Thyroid gland (tissue), 4 donors: ENCODE results near the gene LRMDA. TPM values are rescaled to one million over a fixed set of nuclear protein-coding genes. Genes with fewer than 3 reads are reported as not detected.

ENCODE experiments used
- DNase-seq, 2 donors: peaks; one replicate each; pipeline ENCODE4 v3.0.0-alpha.2; 2019
- H3K27ac ChIP-seq, 3 donors: fragments of 200-600 bp; sonication (generic); 1 replicate in 2 of 3; 2 replicates in 1 of 3; pipeline ENCODE4 v1.5.1; 2016 to 2019; ENCODE audit warnings: mild to moderate bottlenecking in 1 of 3, moderate library complexity in 1 of 3
- H3K27me3 ChIP-seq: fragments of 200-600 bp; sonication (generic); one replicate; pipeline ENCODE4 v1.5.1; 2019
- H3K36me3 ChIP-seq, 2 donors: fragments of 200-600 bp; sonication (generic); one replicate each; pipeline ENCODE4 v1.5.1; 2016 to 2019
- H3K4me1 ChIP-seq, 2 donors: fragments of 200-600 bp; sonication (generic); one replicate each; pipeline ENCODE4 v1.5.1; 2017 to 2019
- H3K4me3 ChIP-seq, 3 donors: fragments of 200-600 bp; sonication (generic); replicated peaks in 1 of 3; 1 replicate in 2 of 3; 2 replicates in 1 of 3; pipeline ENCODE4 v1.5.1; 2016; ENCODE audit warnings: mild to moderate bottlenecking in 1 of 3
- H3K9me3 ChIP-seq: fragments of 200-600 bp; sonication (generic); one replicate; pipeline ENCODE4 v1.5.1; 2017
- POLR2A ChIP-seq, 2 donors: fragments of 450-650 bp; IDR thresholded peaks; one replicate each; pipeline ENCODE4 v1.6.1; 2017; ENCODE audit warnings: antibody characterized with exemption in 2 of 2, mild to moderate bottlenecking in 2 of 2, moderate library complexity in 1 of 2
- WGBS, 2 donors: methylation state at CpG; one replicate each; pipeline ENCODE4 v1.1.5; 2017; 5-methylcytosine and 5-hydroxymethylcytosine counted together
- intact Hi-C: fragments of 100-400 bp; cut with DNase I; formaldehyde crosslinking; loops from one replicate; pipeline ENCODE4 v1.15.1; 2023
- total RNA-seq, 4 donors: library from RNA; depleted of rRNA; stranded (reverse); fragments of >200 nt; gene quantifications; one replicate each; pipeline ENCODE4 v1.2.3, GENCODE V29; 2016
- TF ChIP-seq, protein P1 (sequence below), 6 experiments: fragments of 200-600 bp in 3 of 6; fragments of 450-650 bp in 3 of 6; sonication (generic) in 3 of 6; IDR thresholded peaks; one replicate each; pipeline ENCODE4 v1.5.1; 2016 to 2019; ENCODE audit warnings: antibody characterized with exemption in 6 of 6, mild to moderate bottlenecking in 2 of 6, inconsistent platforms in 1 of 6, moderate library complexity in 1 of 6

The LRMDA gene
- total RNA-seq, 4 donors from 2014 or later, result 16.5 to 31.7 (median 23.2) TPM

DNA sequence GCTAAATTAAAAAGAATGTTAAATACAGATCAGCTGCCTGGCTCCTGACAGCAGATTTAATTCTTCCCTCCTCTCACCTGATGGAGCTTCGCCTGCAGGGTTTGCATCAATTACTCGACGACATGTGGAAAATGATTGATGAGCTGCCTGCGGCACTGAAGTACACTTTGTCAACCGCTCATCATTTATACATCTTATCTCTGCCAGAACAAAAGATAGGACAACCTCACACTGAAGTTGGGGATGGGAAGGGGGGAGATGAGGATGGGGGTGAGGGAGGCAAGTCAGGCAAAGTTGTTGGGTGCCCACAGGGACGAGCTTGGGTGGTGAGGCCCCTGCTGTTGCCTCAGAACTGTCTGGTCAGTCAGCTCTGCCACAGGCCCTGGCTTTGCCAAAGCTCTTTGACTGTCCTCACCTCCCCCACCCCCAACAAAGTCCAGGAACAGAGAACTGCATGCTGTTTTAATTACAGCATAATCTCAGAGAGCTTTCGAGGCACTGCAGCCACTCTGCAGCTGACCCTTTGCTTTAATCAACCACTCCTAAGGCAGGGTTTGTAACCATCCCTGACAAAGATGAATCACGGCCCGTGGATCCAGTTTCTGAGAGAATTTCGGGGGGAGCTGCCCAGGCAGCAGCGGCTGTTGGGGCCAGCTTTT, 702.3 kb downstream of the LRMDA start:
- WGBS, 2 donors, result 84 to 88% methylated on average over 11 of the region's 11 CpGs

DNA sequence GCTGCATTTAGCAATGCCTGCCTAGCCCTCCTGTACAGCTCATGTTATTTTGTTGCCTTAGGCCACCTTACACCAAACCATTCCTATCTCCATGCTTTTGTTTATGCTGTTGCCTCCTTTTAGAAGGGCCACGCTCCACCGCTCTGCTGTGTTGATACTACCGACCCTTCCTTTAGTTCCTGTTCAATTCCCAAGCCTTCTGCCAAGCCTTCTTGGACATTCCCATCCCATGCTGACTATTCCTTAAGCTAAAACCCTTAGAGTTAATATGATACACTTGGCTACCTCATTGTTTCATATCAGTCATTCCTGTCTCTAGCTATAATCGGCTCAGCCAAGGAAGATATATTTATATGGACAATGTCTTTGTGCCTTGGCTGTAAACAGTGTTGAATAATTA, 705.5 kb downstream of the LRMDA start:
- peak in 1 of 2 donors; percentile 21 for DNase-seq
- 65 to 70% methylated on average over 4 of the region's 4 CpGs for WGBS, 2 donors
- H3K36me3 ChIP-seq, result no peaks in the 10 kb centered on the region
- no peak overlapping the region for H3K4me3 ChIP-seq
- TF ChIP-seq, protein P1, sequence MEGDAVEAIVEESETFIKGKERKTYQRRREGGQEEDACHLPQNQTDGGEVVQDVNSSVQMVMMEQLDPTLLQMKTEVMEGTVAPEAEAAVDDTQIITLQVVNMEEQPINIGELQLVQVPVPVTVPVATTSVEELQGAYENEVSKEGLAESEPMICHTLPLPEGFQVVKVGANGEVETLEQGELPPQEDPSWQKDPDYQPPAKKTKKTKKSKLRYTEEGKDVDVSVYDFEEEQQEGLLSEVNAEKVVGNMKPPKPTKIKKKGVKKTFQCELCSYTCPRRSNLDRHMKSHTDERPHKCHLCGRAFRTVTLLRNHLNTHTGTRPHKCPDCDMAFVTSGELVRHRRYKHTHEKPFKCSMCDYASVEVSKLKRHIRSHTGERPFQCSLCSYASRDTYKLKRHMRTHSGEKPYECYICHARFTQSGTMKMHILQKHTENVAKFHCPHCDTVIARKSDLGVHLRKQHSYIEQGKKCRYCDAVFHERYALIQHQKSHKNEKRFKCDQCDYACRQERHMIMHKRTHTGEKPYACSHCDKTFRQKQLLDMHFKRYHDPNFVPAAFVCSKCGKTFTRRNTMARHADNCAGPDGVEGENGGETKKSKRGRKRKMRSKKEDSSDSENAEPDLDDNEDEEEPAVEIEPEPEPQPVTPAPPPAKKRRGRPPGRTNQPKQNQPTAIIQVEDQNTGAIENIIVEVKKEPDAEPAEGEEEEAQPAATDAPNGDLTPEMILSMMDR (IDR thresholded peaks at IDR 0.05), result no peak
- TF ChIP-seq POLR2A (IDR thresholded peaks at IDR 0.05), result no peak
- H3K9me3 ChIP-seq, result no peaks in the 10 kb centered on the region
- intact Hi-C loops, result no loop called here
- H3K4me1 ChIP-seq, result peaks cover 0 to 7% of the 10 kb centered on the region in 2 donors
- H3K27me3 ChIP-seq, result no peaks in the 10 kb centered on the region
- H3K27ac ChIP-seq, result no peak overlapping the region

More for the DNA sequence above, 702.3 kb downstream of the LRMDA start:
- no peaks in the 10 kb centered on the region for H3K27me3 ChIP-seq
- H3K4me3 ChIP-seq, result no peak overlapping the region
- intact Hi-C loops, result no loop called here
- peaks cover 0 to 7% of the 10 kb centered on the region in 2 donors for H3K4me1 ChIP-seq
- no peak for TF ChIP-seq POLR2A (IDR thresholded peaks at IDR 0.05)
- TF ChIP-seq, protein P1 (IDR thresholded peaks at IDR 0.05), result no peak
- H3K36me3 ChIP-seq, result no peaks in the 10 kb centered on the region
- DNase-seq, result no peak
- no peak overlapping the region for H3K27ac ChIP-seq
- H3K9me3 ChIP-seq, result no peaks in the 10 kb centered on the region

DNA sequence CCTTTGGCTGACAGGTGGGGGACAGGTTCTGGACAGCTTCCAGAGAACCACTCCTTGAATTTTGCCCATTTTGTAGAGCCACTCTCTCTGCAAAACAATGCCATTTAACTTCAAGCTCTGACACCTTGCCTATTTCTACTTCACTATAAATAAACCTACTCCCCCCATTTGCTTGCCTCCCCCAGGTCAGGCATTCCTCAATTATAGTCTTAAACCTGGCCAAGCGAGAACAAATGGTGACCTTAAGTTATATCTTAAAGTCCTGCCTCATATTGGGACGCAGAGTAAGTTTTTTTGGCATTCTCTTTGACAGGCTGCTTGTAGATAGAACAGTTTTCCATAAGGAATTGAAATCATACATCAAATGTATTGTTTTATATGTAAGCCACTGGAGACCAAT, 706.9 kb downstream of the LRMDA start:
- no peaks in the 10 kb centered on the region for H3K36me3 ChIP-seq
- no peaks in the 10 kb centered on the region for H3K9me3 ChIP-seq
- peaks cover 0 to 7% of the 10 kb centered on the region in 2 donors for H3K4me1 ChIP-seq
- TF ChIP-seq POLR2A (IDR thresholded peaks at IDR 0.05), result no peak
- TF ChIP-seq, protein P1 (IDR thresholded peaks at IDR 0.05), result no peak
- H3K4me3 ChIP-seq, result no peak overlapping the region
- no peak for DNase-seq
- intact Hi-C loops, result no loop called here
- no peak overlapping the region for H3K27ac ChIP-seq
- 92% methylated on average over 2 of the region's 2 CpGs for WGBS, 2 donors
- no peaks in the 10 kb centered on the region for H3K27me3 ChIP-seq

DNA sequence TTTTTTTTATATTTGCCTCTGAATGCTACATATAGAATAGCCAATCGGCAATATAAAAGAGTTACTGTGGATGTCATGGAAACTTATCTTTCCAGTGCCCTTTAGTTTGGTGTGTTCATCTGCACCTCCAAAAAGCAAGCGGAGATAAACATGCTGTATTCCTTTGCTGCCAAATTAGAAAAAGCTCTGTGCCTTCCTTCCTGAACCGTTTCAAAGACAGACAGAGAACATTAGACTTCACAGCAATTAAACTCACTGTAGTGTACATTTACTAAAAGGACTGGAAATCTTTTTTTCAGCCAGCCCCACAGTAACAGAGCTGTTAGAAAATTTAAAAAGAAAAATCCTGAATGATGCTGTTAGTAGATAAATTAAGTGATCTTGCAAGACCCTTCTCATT, 707.5 kb downstream of the LRMDA start:
- Histone ChIP-seq H3K27ac (no peak overlapping the region), H3K36me3 (no peaks in the 10 kb centered on the region), H3K27me3 (no peaks in the 10 kb centered on the region), H3K4me3 (no peak overlapping the region), H3K9me3 (no peaks in the 10 kb centered on the region), H3K4me1 (peaks cover 0 to 7% of the 10 kb centered on the region in 2 donors)
- TF ChIP-seq POLR2A (IDR thresholded peaks at IDR 0.05), result no peak
- TF ChIP-seq, protein P1 (IDR thresholded peaks at IDR 0.05), result no peak
- 67 to 75% methylated on average over 3 of the region's 3 CpGs for WGBS, 2 donors
- intact Hi-C loops, result no loop called here
- no peak for DNase-seq

DNA sequence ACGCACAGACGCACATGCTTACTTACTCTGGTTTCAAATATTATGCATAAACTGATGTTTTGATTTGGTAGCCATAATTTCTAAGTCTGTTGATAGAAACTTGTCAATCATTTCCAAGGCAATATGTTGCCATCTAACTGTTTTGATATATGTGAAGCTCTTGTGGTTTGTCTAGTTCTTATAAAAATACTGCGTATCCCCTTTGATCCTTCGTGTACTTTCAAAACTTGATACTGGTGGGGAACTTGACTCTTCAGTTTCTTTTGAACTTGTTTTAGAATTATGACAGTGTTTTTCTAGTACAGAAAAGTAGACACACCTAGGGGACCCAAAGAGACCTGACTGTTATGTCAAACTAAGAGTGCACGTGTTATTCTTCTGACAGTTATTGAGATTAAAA, 708.0 kb downstream of the LRMDA start:
- H3K4me3 ChIP-seq, result no peak overlapping the region
- 91% methylated on average over 5 of the region's 5 CpGs for WGBS, 2 donors
- H3K27ac ChIP-seq, result no peak overlapping the region
- intact Hi-C loops, result no loop called here
- no peaks in the 10 kb centered on the region for H3K36me3 ChIP-seq
- DNase-seq, result no peak
- H3K9me3 ChIP-seq, result no peaks in the 10 kb centered on the region
- peaks cover 0 to 7% of the 10 kb centered on the region in 2 donors for H3K4me1 ChIP-seq
- H3K27me3 ChIP-seq, result no peaks in the 10 kb centered on the region
- TF ChIP-seq, protein P1 (IDR thresholded peaks at IDR 0.05), result no peak
- no peak for TF ChIP-seq POLR2A (IDR thresholded peaks at IDR 0.05)
